ENCODE data around the gene RUFY4. TPM values are rescaled to one million over a fixed set of nuclear protein-coding genes. Genes with fewer than 3 reads are reported as not detected.

Gene RUFY4
- total and polyA plus RNA-seq, 7 experiments from 2014 or later = 0.40 to 6.6 (median 2.4) TPM; not detected in 2

DNA sequence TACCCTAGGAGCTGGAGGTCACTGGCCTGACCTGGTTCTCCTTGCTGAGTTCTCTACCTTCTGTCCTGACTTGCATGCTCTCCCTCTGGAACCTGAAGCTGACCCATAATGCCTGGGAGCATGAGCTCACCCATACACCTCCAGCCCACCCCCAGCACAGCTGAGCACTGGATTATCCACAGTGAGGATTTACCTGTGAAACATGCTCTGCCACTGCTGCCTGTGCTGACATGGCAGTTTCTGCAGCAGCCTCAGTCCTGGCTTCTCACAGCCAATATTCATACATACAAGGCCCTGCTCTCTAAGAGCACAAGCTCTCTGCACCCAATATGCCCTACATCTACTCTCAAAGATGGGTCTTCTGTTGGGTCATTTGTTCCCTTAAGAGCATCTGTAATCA lies 61.8 kb downstream of the RUFY4 start:
- Mint-ChIP-seq H3K27me3 (peaks cover 0 to 13% (median 9%) of the 10 kb centered on the region in 5 donors), H3K4me3 (peak overlapping the region in 1 of 10 donors; percentile 7), H3K9me3 (peaks cover 0 to 3% (median 0%) of the 10 kb centered on the region in 11 donors), H3K27ac (no peak overlapping the region), H3K4me1 (peaks cover 0 to 8% (median 4%) of the 10 kb centered on the region in 7 donors), H3K36me3 (no peaks in the 10 kb centered on the region)
- no peaks in the 10 kb centered on the region for H3K4me1 ChIP-seq (ENCODE audit: control insufficient read depth in 2 of 2, insufficient read depth in 2 of 2, low read length in 2 of 2)
- peak; percentile 8 for ATAC-seq
- no peaks in the 10 kb centered on the region for H3K9me3 ChIP-seq (ENCODE audit: control insufficient read depth in 2 of 3, low read length in 3 of 3)
- ChIA-PET CTCF (no interaction called here), POLR2A (no interaction called here)
- H3K36me3 ChIP-seq (ENCODE audit: control insufficient read depth in 2 of 3, insufficient read depth in 3 of 3, low read length in 3 of 3) = no peaks in the 10 kb centered on the region
- H3K27ac ChIP-seq (ENCODE audit: low read depth, low read length) = no peak overlapping the region
- intact Hi-C loops (cut with micrococcal nuclease) = no loop called here
- H3K27me3 ChIP-seq (ENCODE audit: control insufficient read depth in 2 of 2, insufficient read depth in 2 of 2, low read length in 2 of 2) = peaks cover 0 to 4% of the 10 kb centered on the region in 2 donors
- DNase-seq = no peak
- H3K4me3 ChIP-seq (ENCODE audit: low read length) = no peak overlapping the region

DNA sequence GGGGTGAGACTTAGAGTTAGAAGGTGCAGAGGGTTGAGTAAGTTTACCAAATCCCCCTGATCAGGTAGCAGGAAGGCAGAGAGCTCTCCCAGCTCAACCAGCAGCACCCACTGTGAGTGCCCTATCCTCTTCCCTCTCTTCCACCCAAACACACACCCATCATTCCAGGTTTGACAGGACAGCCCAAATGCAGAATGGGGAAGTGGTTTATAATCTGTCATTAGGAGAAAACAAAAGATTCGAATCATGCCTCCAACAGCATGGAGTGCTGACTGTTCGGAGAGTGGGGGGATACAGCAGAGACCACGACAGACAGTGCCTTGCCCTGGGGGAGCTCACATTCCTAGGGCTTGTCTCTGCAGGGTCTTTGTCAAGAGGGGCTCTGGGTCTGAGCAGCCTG lies 68.5 kb downstream of the RUFY4 start:
- Mint-ChIP-seq H3K27me3 (peaks cover 17 to 42% (median 32%) of the 10 kb centered on the region in 5 donors), H3K9me3 (peaks cover 0 to 4% (median 0%) of the 10 kb centered on the region in 11 donors), H3K27ac (no peak overlapping the region), H3K36me3 (no peaks in the 10 kb centered on the region), H3K4me3 (no peak overlapping the region), H3K4me1 (peaks cover 0 to 9% (median 0%) of the 10 kb centered on the region in 7 donors)
- ChIA-PET CTCF (no interaction called here), POLR2A (no interaction called here)
- H3K27ac ChIP-seq (ENCODE audit: low read depth, low read length) = no peak overlapping the region
- no peaks in the 10 kb centered on the region for H3K36me3 ChIP-seq (ENCODE audit: control insufficient read depth in 2 of 3, insufficient read depth in 3 of 3, low read length in 3 of 3)
- no peaks in the 10 kb centered on the region for H3K4me1 ChIP-seq (ENCODE audit: control insufficient read depth in 2 of 2, insufficient read depth in 2 of 2, low read length in 2 of 2)
- no peaks in the 10 kb centered on the region for H3K9me3 ChIP-seq (ENCODE audit: control insufficient read depth in 2 of 3, low read length in 3 of 3)
- H3K27me3 ChIP-seq (ENCODE audit: control insufficient read depth in 2 of 2, insufficient read depth in 2 of 2, low read length in 2 of 2) = no peaks in the 10 kb centered on the region
- ATAC-seq (peak; percentile 10), DNase-seq (no peak)
- no peak overlapping the region for H3K4me3 ChIP-seq (ENCODE audit: low read length)
- intact Hi-C loops (cut with micrococcal nuclease) = no loop called here

DNA sequence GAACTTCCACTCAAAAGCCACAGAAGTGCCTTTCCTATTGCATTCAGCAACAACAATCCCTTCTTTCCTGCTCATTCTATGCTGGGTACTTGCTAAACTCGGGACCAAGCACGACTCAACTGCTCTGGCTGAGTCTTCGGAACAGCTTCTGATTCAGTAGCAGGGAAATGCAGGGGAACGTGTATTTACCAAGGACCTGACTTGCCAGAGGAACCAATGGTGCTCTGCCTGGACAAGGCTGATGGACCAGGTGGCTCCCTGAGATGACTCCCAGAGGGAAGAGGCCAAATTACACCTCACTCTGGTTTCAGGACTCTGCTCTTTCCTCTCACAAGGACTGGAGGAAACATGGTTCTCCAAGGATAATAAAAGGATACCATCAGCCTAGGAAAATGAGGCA lies 69.0 kb downstream of the RUFY4 start:
- no peaks in the 10 kb centered on the region for H3K9me3 ChIP-seq (ENCODE audit: control insufficient read depth in 2 of 3, low read length in 3 of 3)
- intact Hi-C loops (cut with micrococcal nuclease) = no loop called here
- Mint-ChIP-seq H3K27me3 (peaks cover 17 to 42% (median 32%) of the 10 kb centered on the region in 5 donors), H3K36me3 (no peaks in the 10 kb centered on the region), H3K27ac (no peak overlapping the region), H3K4me3 (no peak overlapping the region), H3K4me1 (peaks cover 0 to 9% (median 0%) of the 10 kb centered on the region in 7 donors), H3K9me3 (peaks cover 0 to 4% (median 0%) of the 10 kb centered on the region in 11 donors)
- no peaks in the 10 kb centered on the region for H3K4me1 ChIP-seq (ENCODE audit: control insufficient read depth in 2 of 2, insufficient read depth in 2 of 2, low read length in 2 of 2)
- H3K36me3 ChIP-seq (ENCODE audit: control insufficient read depth in 2 of 3, insufficient read depth in 3 of 3, low read length in 3 of 3) = no peaks in the 10 kb centered on the region
- H3K27ac ChIP-seq (ENCODE audit: low read depth, low read length) = no peak overlapping the region
- ChIA-PET CTCF (no interaction called here), POLR2A (no interaction called here)
- H3K4me3 ChIP-seq (ENCODE audit: low read length) = no peak overlapping the region
- no peak for ATAC-seq
- no peak for DNase-seq
- H3K27me3 ChIP-seq (ENCODE audit: control insufficient read depth in 2 of 2, insufficient read depth in 2 of 2, low read length in 2 of 2) = no peaks in the 10 kb centered on the region

Other genes with a start within 250 kb of the RUFY4 start
- 1 to 10 TPM in 2 of 5 experiments, under 1 TPM in 3; 0.50 to 5.0 (median 0.81) TPM for gene TNS1, start 66.3 kb upstream of the RUFY4 start, total RNA-seq
- gene TNS1, start 66.3 kb upstream of the RUFY4 start, polyA plus RNA-seq = not detected
- 1 to 10 TPM in 1 of 5 experiments, under 1 TPM in 2, not detected in 2; 0.13 to 3.0 (median 0.73) TPM for gene CXCR2, start 56.8 kb downstream of the RUFY4 start, total RNA-seq
- gene CXCR2, start 56.8 kb downstream of the RUFY4 start, polyA plus RNA-seq = not detected
- 1 to 10 TPM in 1 of 5 experiments, under 1 TPM in 2, not detected in 2; 0.16 to 1.0 (median 0.29) TPM for gene CXCR1, start 97.7 kb downstream of the RUFY4 start, total RNA-seq
- under 1 TPM in 1 of 2 donors, not detected in 1; 0.20 TPM for gene CXCR1, start 97.7 kb downstream of the RUFY4 start, polyA plus RNA-seq
- 100 to 1,000 TPM; 330 to 694 (median 368) TPM for gene ARPC2, start 147.9 kb downstream of the RUFY4 start, total RNA-seq
- gene ARPC2, start 147.9 kb downstream of the RUFY4 start, polyA plus RNA-seq = 100 to 1,000 TPM; 628 to 638 TPM
- 10 to 100 TPM in 1 of 5 experiments, 1 to 10 TPM in 3, under 1 TPM in 1; 0.80 to 12.9 (median 1.9) TPM for gene GPBAR1, start 191.8 kb downstream of the RUFY4 start, total RNA-seq
- gene GPBAR1, start 191.8 kb downstream of the RUFY4 start, polyA plus RNA-seq = under 1 TPM; 0.15 to 0.27 TPM
- gene AAMP, start 200.9 kb downstream of the RUFY4 start, total RNA-seq = 10 to 100 TPM; 54.1 to 67.0 (median 61.2) TPM
- gene AAMP, start 200.9 kb downstream of the RUFY4 start, polyA plus RNA-seq = 100 to 1,000 TPM in 1 of 2 donors, 10 to 100 TPM in 1; 98.6 to 108 TPM
- 10 to 100 TPM; 18.5 to 38.4 (median 25.2) TPM for gene PNKD, start 201.3 kb downstream of the RUFY4 start, total RNA-seq
- 100 to 1,000 TPM in 1 of 2 donors, 10 to 100 TPM in 1; 92.2 to 108 TPM for gene PNKD, start 201.3 kb downstream of the RUFY4 start, polyA plus RNA-seq
- gene TMBIM1, start 223.2 kb downstream of the RUFY4 start, total RNA-seq = 100 to 1,000 TPM in 2 of 5 experiments, 10 to 100 TPM in 3; 51.7 to 112 (median 83.8) TPM
- 100 to 1,000 TPM in 1 of 2 donors, 10 to 100 TPM in 1; 92.4 to 115 TPM for gene TMBIM1, start 223.2 kb downstream of the RUFY4 start, polyA plus RNA-seq

Data from naive thymus-derived CD4-positive, alpha-beta T cell (primary cell).